HG03460 (cell line): ENCODE measurements around the gene MAD1L1.

Source experiments
- ATAC-seq: cut with Tn5 transposase; IDR thresholded peaks from one replicate; pipeline ENCODE4 v1.9.1; 2021; ENCODE audit not compliant: unreplicated experiment

The MAD1L1 gene

GRCh38 chr7:2143981-2144595, 88.7 kb downstream of the MAD1L1 start:
- no peak for ATAC-seq

GRCh38 chr7:2143450-2143849, 89.3 kb downstream of the MAD1L1 start:
- no peak for ATAC-seq

- ATAC-seq: no peak
Observed at GRCh38 chr7:2142386-2142785, 90.4 kb downstream of the MAD1L1 start.

DNA sequence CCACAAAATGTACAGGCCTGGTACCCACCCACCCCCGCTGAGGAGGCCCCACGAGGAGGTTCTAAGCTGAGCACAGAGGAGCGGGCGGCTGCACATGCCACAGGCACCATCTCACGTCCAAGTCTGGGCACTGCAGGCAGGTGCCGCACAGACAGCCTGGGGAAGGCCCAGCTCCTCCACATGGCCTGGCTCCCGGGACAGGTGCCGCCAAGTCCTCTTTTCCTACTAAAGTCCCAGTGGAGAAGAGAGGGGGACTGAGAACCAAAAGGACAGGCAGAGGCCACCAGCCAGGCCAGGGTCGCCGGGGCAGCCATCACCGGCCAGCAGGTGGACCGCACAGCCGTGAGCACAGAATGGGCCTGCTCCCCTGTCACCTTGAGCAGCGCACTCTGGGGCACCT, 91.1 kb downstream of the MAD1L1 start:
- no peak for ATAC-seq

GRCh38 chr7:2141021-2141410, 91.7 kb downstream of the MAD1L1 start:
- no peak for ATAC-seq

- no peak for ATAC-seq
Observed at GRCh38 chr7:2140216-2141020, 92.3 kb downstream of the MAD1L1 start.

GRCh38 chr7:2139004-2139699, 93.6 kb downstream of the MAD1L1 start:
- ATAC-seq: no peak

- ATAC-seq: no peak
Observed at GRCh38 chr7:2138146-2138765, 94.5 kb downstream of the MAD1L1 start.

DNA sequence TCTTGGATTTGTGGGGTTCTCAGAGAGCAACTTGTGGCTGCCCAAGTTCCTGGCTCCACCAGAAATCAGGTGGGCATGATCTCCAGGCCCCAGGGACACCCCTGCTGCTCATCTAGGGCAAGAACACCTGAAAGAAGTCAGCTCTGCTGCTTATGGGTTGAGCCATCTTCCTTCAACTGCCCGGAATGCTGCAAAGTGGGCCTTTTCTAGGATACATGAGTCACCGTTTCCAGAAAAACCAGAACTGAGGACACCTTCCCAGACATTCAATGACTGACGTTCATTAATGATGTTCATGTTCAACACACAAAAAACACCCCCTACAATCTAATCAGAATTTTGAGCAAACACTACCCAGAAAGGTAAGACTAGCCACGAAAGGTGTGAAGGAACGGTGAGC, 98.0 kb downstream of the MAD1L1 start:
- no peak for ATAC-seq

DNA sequence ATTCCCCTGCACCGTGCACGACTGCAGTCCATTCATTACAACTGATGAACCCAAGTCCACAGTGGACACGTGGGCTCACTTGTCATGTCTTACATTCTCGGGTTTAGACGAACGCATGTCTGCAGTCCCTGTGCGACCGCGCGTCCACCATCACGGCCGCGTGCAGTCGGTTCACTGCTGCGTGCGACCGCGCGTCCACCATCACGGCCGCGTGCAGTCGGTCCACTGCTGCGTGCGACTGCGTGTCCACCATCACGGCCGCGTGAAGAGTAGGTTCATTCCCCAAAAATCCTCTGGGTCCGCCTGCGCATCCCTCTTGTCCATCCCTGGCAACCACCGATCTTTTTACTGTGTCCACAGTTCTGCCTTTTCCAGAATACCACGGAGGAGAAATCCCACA, 100.5 kb downstream of the MAD1L1 start:
- ATAC-seq: no peak

- no peak for ATAC-seq
Observed at GRCh38 chr7:2131800-2132199, 100.9 kb downstream of the MAD1L1 start.

DNA sequence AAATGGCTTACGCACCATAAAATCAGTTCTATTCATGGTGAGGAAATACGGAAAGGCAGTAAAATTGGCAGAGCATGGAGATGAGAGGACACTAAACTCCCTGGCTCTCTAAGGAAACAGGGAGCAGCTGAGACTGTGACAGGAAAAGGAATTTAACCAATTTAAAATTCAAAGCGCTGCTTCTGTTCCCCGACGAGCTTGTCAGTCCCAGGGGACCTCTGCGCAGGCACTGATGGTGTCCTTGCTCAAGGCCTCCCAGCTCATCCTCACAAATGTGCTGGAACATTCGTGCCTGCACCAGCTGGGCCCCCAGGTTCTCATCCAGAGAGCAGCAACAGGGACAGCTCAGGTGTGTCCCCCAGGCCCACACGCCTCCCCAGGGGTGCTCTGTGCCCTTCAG, 101.4 kb downstream of the MAD1L1 start:
- ATAC-seq: no peak

GRCh38 chr7:2130096-2130375, 102.7 kb downstream of the MAD1L1 start:
- no peak for ATAC-seq

GRCh38 chr7:2129323-2130095, 103.2 kb downstream of the MAD1L1 start:
- ATAC-seq: no peak

GRCh38 chr7:2128601-2129322, 104.0 kb downstream of the MAD1L1 start:
- no peak for ATAC-seq

DNA sequence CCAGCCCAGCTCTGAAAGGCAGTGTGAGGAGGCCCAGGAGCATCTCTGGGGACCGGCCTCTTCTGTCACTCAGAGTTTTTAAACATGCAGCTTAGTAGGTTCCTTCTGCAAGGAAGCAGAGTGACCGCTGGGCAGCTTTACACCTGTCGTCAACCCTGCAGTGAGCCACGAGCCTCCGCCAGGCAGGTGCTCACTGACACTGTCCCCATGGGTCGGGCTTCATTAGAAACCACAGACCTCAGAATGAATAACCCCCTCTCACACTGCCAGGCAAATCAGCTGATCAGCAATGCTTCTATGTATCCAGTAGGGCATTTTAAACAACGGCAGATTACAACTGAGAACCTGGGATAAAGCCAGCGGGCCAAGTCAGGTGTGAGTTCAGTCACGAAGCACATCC, 106.1 kb downstream of the MAD1L1 start:
- ATAC-seq: no peak

DNA sequence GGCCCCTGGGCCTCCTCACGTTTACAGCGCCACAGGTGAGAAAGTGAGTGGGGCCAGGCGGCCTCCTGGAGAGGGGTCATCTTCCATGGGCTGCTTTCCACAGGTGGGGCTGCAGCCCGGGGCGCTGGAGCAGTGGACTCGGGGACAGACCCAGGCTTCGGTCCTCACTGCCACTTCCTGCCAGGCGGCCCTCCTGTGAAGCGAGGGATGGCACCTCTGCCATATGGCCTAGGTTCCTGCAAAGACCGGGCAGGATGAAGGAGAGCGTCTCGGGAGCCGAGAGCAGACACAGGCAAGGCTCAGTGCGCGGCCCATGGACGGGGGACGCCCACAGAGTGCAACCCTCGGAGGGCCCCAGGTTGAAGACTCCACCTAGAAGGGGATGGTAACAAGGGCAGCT, 106.8 kb downstream of the MAD1L1 start:
- no peak for ATAC-seq

DNA sequence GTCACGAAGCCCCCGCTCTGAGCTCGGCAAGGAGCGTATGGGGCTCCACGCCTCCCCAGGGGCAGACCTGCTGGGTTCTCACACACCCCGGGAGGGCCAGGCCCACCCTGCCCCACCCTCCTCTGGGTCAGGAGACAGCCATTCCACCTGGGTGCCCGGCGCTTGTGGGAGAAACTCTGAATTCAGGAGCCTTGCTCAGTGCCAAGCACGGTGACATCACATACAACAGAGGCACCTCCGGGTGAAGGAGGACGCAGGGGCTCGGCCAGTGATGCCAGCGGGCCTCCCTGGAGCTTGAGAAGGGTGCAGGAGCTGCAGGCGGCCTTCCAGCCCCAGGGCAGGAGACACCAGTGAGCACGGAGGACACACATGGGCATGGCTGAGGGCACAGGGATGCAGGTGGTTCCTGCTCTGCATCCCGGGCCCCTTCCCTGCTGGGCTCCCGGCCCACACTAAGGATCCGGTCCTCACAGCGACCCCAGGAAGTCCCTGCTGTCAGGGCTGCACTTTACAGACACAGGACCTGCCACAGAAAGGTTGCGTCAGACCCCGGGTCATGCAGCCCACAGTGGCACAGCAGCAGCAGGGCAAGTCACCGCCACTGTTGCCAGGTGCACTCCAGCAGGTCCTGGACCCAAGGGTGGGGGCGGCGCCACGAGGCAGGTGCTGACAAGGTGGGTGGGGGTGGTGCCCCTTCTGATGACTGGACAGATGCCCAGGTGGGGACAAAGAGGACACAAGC, 108.0 kb downstream of the MAD1L1 start:
- no peak for ATAC-seq

GRCh38 chr7:2123916-2124315, 108.8 kb downstream of the MAD1L1 start:
- no peak for ATAC-seq

DNA sequence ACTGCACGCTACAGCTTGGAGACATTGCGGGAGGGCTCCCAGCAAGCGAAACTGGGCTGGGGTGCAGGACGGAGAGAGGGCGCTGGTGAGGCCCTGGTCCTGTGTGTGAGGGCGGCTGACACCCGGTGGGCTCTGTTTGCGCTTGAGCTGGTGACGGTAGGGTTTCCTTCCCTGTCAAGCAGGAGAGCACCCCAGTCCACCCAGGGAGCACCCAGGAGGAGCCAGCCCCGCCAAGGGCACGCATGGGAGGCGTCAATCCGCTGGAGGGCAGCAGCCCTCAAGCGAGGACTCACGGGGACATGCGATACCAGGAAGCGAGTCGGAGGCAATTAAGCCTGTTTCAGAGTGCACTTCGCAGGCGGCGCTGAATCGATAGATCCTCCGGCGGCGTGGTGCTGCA, 109.4 kb downstream of the MAD1L1 start:
- ATAC-seq: no peak
